ENCODE data around the gene TMEM200C. TPM values are rescaled to one million over a fixed set of nuclear protein-coding genes. Genes with fewer than 3 reads are reported as not detected.
A peak's percentile ranks its signal among the peaks of the same experiment; 100 is the strongest.

TMEM200C gene
- total and polyA plus RNA-seq, 9 of the 15 experiments (the other 6 are each of a cell fraction or from before 2014, with no cell fraction given) = 0.04 TPM; not detected in 8

GRCh38 chr18:5939801-5940667, 44.7 kb upstream of the TMEM200C start:
- Histone ChIP-seq H3K27me3 (ENCODE audit: control insufficient read depth in 2 of 2, insufficient read depth in 2 of 2, low read length in 2 of 2) (no peaks in the 10 kb centered on the region), H3K36me3 (ENCODE audit: control insufficient read depth, insufficient read depth, low read length) (no peaks in the 10 kb centered on the region), H3K9ac (ENCODE audit: insufficient read depth in 1 of 2, low read depth in 2 of 2, low read length in 2 of 2) (no peak overlapping the region), H3K9me3 (replicated peaks; ENCODE audit: control insufficient read depth, insufficient read depth, low read depth, low read length) (no peaks in the 10 kb centered on the region), H4K20me1 (replicated peaks; ENCODE audit: control insufficient read depth, insufficient read depth, low read length) (no peaks in the 10 kb centered on the region), H3K79me2 (ENCODE audit: control insufficient read depth, insufficient read depth, low read length) (no peaks in the 10 kb centered on the region), H3K4me3 (no peak overlapping the region), H2AFZ (ENCODE audit: low read depth, low read length) (no peak overlapping the region), H3K9me1 (ENCODE audit: control insufficient read depth, insufficient read depth, low read length) (no peaks in the 10 kb centered on the region), H3K4me1 (replicated peaks in 1 of 2; ENCODE audit: control insufficient read depth in 2 of 2, insufficient read depth in 2 of 2, low read length in 2 of 2) (no peaks in the 10 kb centered on the region), H3K27ac (ENCODE audit: extremely low read depth, low read depth, low read length) (no peak overlapping the region), H3K4me2 (ENCODE audit: insufficient read depth, low read length) (no peak overlapping the region)
- no peak for TF ChIP-seq TCF3 (CRISPR knock-in tag; IDR thresholded peaks at IDR 0.05)
- TF ChIP-seq CEBPB (tag; IDR thresholded peaks at IDR 0.05) = 0 out of 2 replicates have a peak, but pooled peaks have one; percentile 10
- no peak for TF ChIP-seq KLF1 (tag; IDR thresholded peaks at IDR 0.05)
- no peak for TF ChIP-seq THAP12 (CRISPR knock-in tag; IDR thresholded peaks at IDR 0.05)
- in situ Hi-C loops (cut with MboI) (no loop called here), intact Hi-C loops (cut with micrococcal nuclease) (no loop called here)
- ATAC-seq = no peak
- ChIA-PET POLR2A (no interaction called here), CTCF (ENCODE audit: low intra/inter-chr PET ratio) (no interaction called here)
- BruUV-seq (replicated peaks) = no TSS peak
- WGBS (ENCODE audit: insufficient coverage, low coverage, missing lambda C conversion rate) = 2% methylated on average over 7 of the region's 7 CpGs
- no peak for FAIRE-seq
- DNase-seq (ENCODE audit: extremely low read depth in 1 of 4, low spot score in 3 of 4) = no peak
